H1 (cell line): ENCODE results near the gene EXOG. TPM values are rescaled to one million over a fixed set of nuclear protein-coding genes. Genes with fewer than 3 reads are reported as not detected.

Source experiments
- CTCF ChIA-PET: fragments of 300-600 bp; sonication (Branson Sonifier 250); formaldehyde crosslinking; loops from one replicate; lab custom pipeline; 2021; ENCODE audit not compliant: partially characterized antibody; lab: Charles Lee
- POLR2A ChIA-PET: fragments of 300-600 bp; sonication (Branson Sonifier 250); formaldehyde crosslinking; loops from one replicate; lab custom pipeline; 2021; ENCODE audit warnings: inconsistent platforms; ENCODE audit not compliant: partially characterized antibody; lab: Charles Lee
- DNase-seq, 2 experiments: peaks; one replicate each; pipeline versions ENCODE4 v3.0.0 to v3.0.0-alpha.2; 2010 to 2022; ENCODE audit warnings: low spot score in 2 of 2, low read depth in 1 of 2, mixed read lengths in 1 of 2
- FAIRE-seq: peaks from 2 replicates; lab custom pipeline; 2011; peaks lifted over from hg19 to GRCh38; lab: Jason Lieb, UNC
- H2AFZ ChIP-seq: 2 replicates; pipeline ENCODE4 v1.8.1; 2012; ENCODE audit warnings: low read length, inconsistent platforms
- H2AK5ac ChIP-seq: 2 replicates; pipeline ENCODE4 v1.6.1; 2013; ENCODE audit warnings: low read depth, low read length
- H2BK120ac ChIP-seq: replicated peaks from 2 replicates; pipeline ENCODE3; 2013; ENCODE audit warnings: low read depth, low read length, inconsistent platforms
- H2BK12ac ChIP-seq: 2 replicates; pipeline ENCODE4 v1.6.1; 2013; ENCODE audit warnings: low read depth, low read length
- H2BK15ac ChIP-seq: 2 replicates; pipeline ENCODE4 v1.6.1; 2013; ENCODE audit warnings: low read length
- H2BK20ac ChIP-seq: 2 replicates; pipeline ENCODE4 v1.6.1; 2013; ENCODE audit warnings: low read length
- H2BK5ac ChIP-seq: 2 replicates; pipeline ENCODE4 v1.6.1; 2013; ENCODE audit warnings: low read depth, low read length
- H3K14ac ChIP-seq: 2 replicates; pipeline ENCODE4 v1.6.1; 2013; ENCODE audit warnings: inconsistent platforms; ENCODE audit not compliant: insufficient read length
- H3K18ac ChIP-seq: 2 replicates; pipeline ENCODE4 v1.6.1; 2013; ENCODE audit warnings: low read length; ENCODE audit errors: extremely low read depth
- H3K23ac ChIP-seq: 2 replicates; pipeline ENCODE4 v1.6.1; 2013; ENCODE audit warnings: inconsistent platforms; ENCODE audit not compliant: insufficient read length
- H3K23me2 ChIP-seq: 2 replicates; pipeline ENCODE4 v1.6.1; 2013; ENCODE audit warnings: low read depth, low read length
- H3K27ac ChIP-seq: 2 replicates; pipeline ENCODE4 v1.6.1; 2011; ENCODE audit warnings: low read depth, low read length, inconsistent platforms
- H3K27me3 ChIP-seq, 4 experiments: replicated peaks in 1 of 4; 1 replicate in 1 of 4; 2 replicates in 3 of 4; pipeline versions ENCODE4 v1.6.1 to v1.8.1; 2011 to 2013; ENCODE audit warnings: low read length in 3 of 4, mild to moderate bottlenecking in 3 of 4, inconsistent platforms in 2 of 4, mixed read lengths in 2 of 4, moderate library complexity in 1 of 4; ENCODE audit not compliant: control insufficient read depth in 3 of 4, insufficient read depth in 3 of 4; ENCODE audit errors: extremely low read depth in 1 of 4
- H3K36me3 ChIP-seq, 4 experiments: 2 replicates each; pipeline versions ENCODE4 v1.6.1 to v1.8.1; 2011 to 2013; ENCODE audit warnings: mild to moderate bottlenecking in 4 of 4, low read length in 3 of 4, moderate library complexity in 2 of 4, control low read depth in 1 of 4, inconsistent platforms in 1 of 4; ENCODE audit not compliant: insufficient read depth in 4 of 4, control insufficient read depth in 2 of 4
- H3K4ac ChIP-seq: replicated peaks from 2 replicates; pipeline ENCODE3; 2013; ENCODE audit warnings: low read length, low read depth, mixed read lengths, inconsistent platforms; ENCODE audit not compliant: insufficient read length
- H3K4me1 ChIP-seq, 4 experiments: replicated peaks in 1 of 4; 1 replicate in 1 of 4; 2 replicates in 3 of 4; pipeline versions ENCODE4 v1.6.1 to v1.8.1; 2011 to 2013; ENCODE audit warnings: low read length in 3 of 4, inconsistent platforms in 2 of 4, mixed read lengths in 1 of 4; ENCODE audit not compliant: insufficient read depth in 4 of 4, control insufficient read depth in 3 of 4
- H3K4me2 ChIP-seq, 2 experiments: 2 replicates each; pipeline versions ENCODE4 v1.6.1 to v1.8.1; 2011 to 2013; ENCODE audit warnings: low read depth in 2 of 2, low read length in 2 of 2, control low read depth in 1 of 2, inconsistent platforms in 1 of 2, mild to moderate bottlenecking in 1 of 2; ENCODE audit not compliant: insufficient read depth in 1 of 2
- H3K4me3 ChIP-seq, 4 experiments: fragments of 200-600, 300-600 bp in 1 of 4; sonication (generic), shearing (Covaris generic), sonication (Bioruptor Twin) in 1 of 4; 2 replicates each; pipeline versions ENCODE4 v1.5.1 to v1.8.1; 2011 to 2016; ENCODE audit warnings: low read length in 4 of 4, low read depth in 3 of 4, control low read depth in 2 of 4, inconsistent platforms in 2 of 4, mild to moderate bottlenecking in 2 of 4, mixed read lengths in 1 of 4, moderate library complexity in 1 of 4; ENCODE audit not compliant: insufficient read depth in 2 of 4; ENCODE audit errors: extremely low read depth in 1 of 4
- H3K56ac ChIP-seq: replicated peaks from 2 replicates; pipeline ENCODE3; 2013; ENCODE audit warnings: low read depth, mild to moderate bottlenecking, mixed read lengths, low read length, inconsistent platforms; ENCODE audit not compliant: insufficient read length
- H3K79me1 ChIP-seq: 2 replicates; pipeline ENCODE4 v1.6.1; 2013; ENCODE audit warnings: low read depth, low read length, control low read depth
- H3K79me2 ChIP-seq, 2 experiments: 2 replicates each; pipeline versions ENCODE4 v1.6.1 to v1.8.1; 2012 to 2013; ENCODE audit warnings: low read length in 2 of 2, mild to moderate bottlenecking in 2 of 2, inconsistent platforms in 1 of 2; ENCODE audit not compliant: insufficient read depth in 2 of 2, control insufficient read depth in 1 of 2
- H3K9ac ChIP-seq, 4 experiments: replicated peaks in 1 of 4; 1 replicate in 1 of 4; 2 replicates in 3 of 4; pipeline versions ENCODE4 v1.6.1 to v1.8.1; 2011 to 2013; ENCODE audit warnings: low read depth in 3 of 4, low read length in 3 of 4, control low read depth in 2 of 4, mild to moderate bottlenecking in 2 of 4, moderate library complexity in 2 of 4, inconsistent platforms in 1 of 4; ENCODE audit errors: extremely low read depth in 1 of 4
- H3K9me3 ChIP-seq, 2 experiments: 2 replicates each; pipeline versions ENCODE4 v1.6.1 to v1.8.1; 2012 to 2013; ENCODE audit warnings: mild to moderate bottlenecking in 2 of 2, moderate library complexity in 2 of 2, control low read depth in 1 of 2, inconsistent platforms in 1 of 2, low read depth in 1 of 2, low read length in 1 of 2, mixed read lengths in 1 of 2; ENCODE audit not compliant: insufficient read depth in 2 of 2
- H4K20me1 ChIP-seq, 2 experiments: replicated peaks in 1 of 2; 2 replicates each; pipeline versions ENCODE3 to v1.8.1; 2011 to 2013; ENCODE audit warnings: inconsistent platforms in 2 of 2, low read length in 2 of 2, mild to moderate bottlenecking in 1 of 2; ENCODE audit not compliant: insufficient read depth in 2 of 2, control insufficient read depth in 1 of 2
- H4K5ac ChIP-seq: 2 replicates; pipeline ENCODE4 v1.6.1; 2013; ENCODE audit warnings: low read length, low read depth, mixed read lengths, inconsistent platforms; ENCODE audit not compliant: insufficient read length
- H4K8ac ChIP-seq: 2 replicates; pipeline ENCODE4 v1.8.0; 2013; ENCODE audit warnings: mild to moderate bottlenecking, moderate library complexity, low read length, inconsistent platforms; ENCODE audit not compliant: insufficient read depth; ENCODE audit errors: extremely low read depth
- H4K91ac ChIP-seq: replicated peaks from 2 replicates; pipeline ENCODE3; 2013; ENCODE audit warnings: low read length, mixed read lengths, inconsistent platforms; ENCODE audit not compliant: insufficient read length
- BRCA1 ChIP-seq: IDR thresholded peaks from 2 replicates; pipeline ENCODE4 v1.6.1; 2012; ENCODE audit warnings: low read depth, low read length, improper control_type of control experiment
- CBX5 ChIP-seq: fragments of 300-800, 300-1000 bp; sonication (generic); IDR thresholded peaks from 2 replicates; pipeline ENCODE4 v1.7.1; 2016; ENCODE audit warnings: antibody characterized with exemption, low read length, low read depth
- GABPA ChIP-seq: IDR thresholded peaks from 2 replicates; pipeline ENCODE4 v1.6.1; 2011; ENCODE audit warnings: mild to moderate bottlenecking, low read length, moderate library complexity, borderline replicate concordance; ENCODE audit not compliant: insufficient read depth
- KDM5A ChIP-seq: fragments of 200-600 bp; IDR thresholded peaks from 2 replicates; pipeline ENCODE4 v1.7.1; 2012; ENCODE audit warnings: mild to moderate bottlenecking, low read length, inconsistent platforms, mixed read lengths
- MAFK ChIP-seq: IDR thresholded peaks from 2 replicates; pipeline ENCODE4 v1.6.1; 2012; ENCODE audit warnings: low read depth, mild to moderate bottlenecking, improper control_type of control experiment, low read length
- RNF2 ChIP-seq: fragments of 200-900, 300-1000 bp; sonication (generic); IDR thresholded peaks from 2 replicates; pipeline ENCODE4 v1.7.1; 2016; ENCODE audit warnings: borderline replicate concordance, low read depth, mild to moderate bottlenecking, antibody characterized with exemption, low read length; ENCODE audit not compliant: poor library complexity, severe bottlenecking; ENCODE audit errors: missing control alignments
- SP1 ChIP-seq: IDR thresholded peaks from 2 replicates; pipeline ENCODE4 v1.6.1; 2011; ENCODE audit warnings: low read depth, low read length
- TAF7 ChIP-seq: optimal IDR thresholded peaks from 2 replicates; pipeline ENCODE3; 2011; ENCODE audit warnings: low read depth, mild to moderate bottlenecking, inconsistent platforms, low read length, moderate library complexity, borderline replicate concordance
- TBP ChIP-seq: IDR thresholded peaks from 2 replicates; pipeline ENCODE4 v1.6.1; 2011; ENCODE audit warnings: low read depth, low read length, improper control_type of control experiment
- YY1 ChIP-seq: IDR thresholded peaks from 2 replicates; pipeline ENCODE4 v1.6.1; 2011; ENCODE audit warnings: low read depth, mild to moderate bottlenecking, low read length
- ZNF274 ChIP-seq: IDR thresholded peaks from 2 replicates; pipeline ENCODE4 v1.7.0; 2012; ENCODE audit warnings: low read length, borderline replicate concordance; ENCODE audit errors: extremely low read depth
- WGBS, 2 experiments: shearing (Covaris generic) in 1 of 2; methylation state at CpG; one replicate each; pipeline versions ENCODE4 v1.1.6 to v1.1.7; 2013 to 2015; ENCODE audit warnings: low lambda C conversion rate in 2 of 2, mixed read lengths in 2 of 2, inconsistent platforms in 1 of 2, low coverage in 1 of 2, missing lambda C conversion rate in 1 of 2; ENCODE audit not compliant: insufficient replicate concordance in 2 of 2, insufficient coverage in 1 of 2, insufficient read length in 1 of 2; ENCODE audit errors: extremely low coverage in 1 of 2, missing lambda C conversion rate in 1 of 2; 5-methylcytosine and 5-hydroxymethylcytosine counted together
- polyA plus RNA-seq, 7 experiments: library from polyadenylated mRNA; depleted of rRNA in 3 of 7; stranded (reverse) in 5 of 7; unstranded in 2 of 7; fragments of >200 nt in 5 of 7; fragments of 200-250 nt in 2 of 7; gene quantifications; 1 replicate in 5 of 7; 2 replicates in 1 of 7; 4 replicates in 1 of 7; pipeline versions ENCODE4 v1.2.1 to v1.2.3, GENCODE V29; 2011 to 2013; ENCODE audit warnings: missing spikeins in 2 of 7, mixed read lengths in 2 of 7
- total RNA-seq: library from RNA; stranded (reverse); fragmentation: NEBNext Ultra II Directional; extraction: Animal tissue kit (Norgen Biotek cat#: 25700); gene quantifications from 2 replicates; pipeline ENCODE4 v1.2.1, GENCODE V29; 2021
- TF ChIP-seq, protein P1 (sequence below): IDR thresholded peaks from 2 replicates; pipeline ENCODE4 v1.6.1; 2011; ENCODE audit warnings: low read length, improper control_type of control experiment
- TF ChIP-seq, protein P2 (sequence below): IDR thresholded peaks from 2 replicates; pipeline ENCODE4 v1.6.1; 2012; ENCODE audit warnings: inconsistent platforms

EXOG gene
- total and polyA plus RNA-seq, 2 of the 8 experiments (the other 6 are each of a cell fraction or from before 2014, with no cell fraction given) = 7.2 to 12.9 TPM

DNA sequence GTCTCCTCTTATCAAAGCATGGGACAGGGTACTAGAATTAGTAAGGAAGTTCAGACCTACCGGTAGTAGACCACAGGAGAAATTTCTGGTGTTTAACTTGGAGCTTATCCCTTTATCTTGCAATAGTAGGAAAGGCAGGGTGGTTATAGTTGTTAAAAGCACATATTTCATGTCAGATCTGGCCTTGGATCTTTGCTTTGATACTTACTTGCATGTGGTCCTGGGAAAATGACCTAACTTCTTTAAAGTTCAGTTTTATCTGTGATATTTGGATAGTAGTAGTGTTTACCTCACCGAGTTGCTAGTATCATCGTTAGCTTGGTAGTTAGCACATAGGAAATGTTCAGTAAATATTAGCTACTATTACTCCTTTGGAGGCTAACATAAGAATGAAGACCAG is 15.4 kb downstream of the EXOG start:
- H3K23me2 ChIP-seq = no peaks in the 10 kb centered on the region; the same call in 1 of the 2 replicates
- H2AFZ ChIP-seq = no peak overlapping the region
- H3K23ac ChIP-seq = no peak overlapping the region
- no peak overlapping the region for H2AK5ac ChIP-seq
- no peak overlapping the region for H2BK12ac ChIP-seq
- no peaks in the 10 kb centered on the region for H3K79me2 ChIP-seq
- no peak overlapping the region for H4K8ac ChIP-seq
- no peak overlapping the region for H4K5ac ChIP-seq
- peaks cover 0 to 13% (median 5%) of the 10 kb centered on the region in 4 experiments; a peak in 5 of 8 replicates for H3K36me3 ChIP-seq
- WGBS, 2 experiments = 86% methylated on average over 3 of the region's 3 CpGs; no CpG with 5 or more reads in 1 of the 2 experiments
- H3K79me1 ChIP-seq = no peaks in the 10 kb centered on the region
- H3K18ac ChIP-seq = no peak overlapping the region
- no peak overlapping the region for H3K4me3 ChIP-seq
- no peaks in the 10 kb centered on the region for H3K9me3 ChIP-seq
- no peak overlapping the region for H3K4me2 ChIP-seq
- H2BK120ac ChIP-seq = no peak overlapping the region
- ChIA-PET POLR2A (no interaction called here), CTCF (interaction anchor here (1.4 to 3.7 kb wide), 2 partner anchors 9 to 13 kb away, joined by 5 to 18 read pairs; no protein-coding TSS in a partner anchor)
- H3K27me3 ChIP-seq = no peaks in the 10 kb centered on the region
- no peak overlapping the region for H3K4ac ChIP-seq
- no peak overlapping the region for H4K91ac ChIP-seq
- DNase-seq (no peak), FAIRE-seq (no peak)
- H3K14ac ChIP-seq = no peak overlapping the region
- H3K4me1 ChIP-seq = no peaks in the 10 kb centered on the region
- no peak overlapping the region for H2BK5ac ChIP-seq
- no peak overlapping the region for H3K56ac ChIP-seq
- no peak overlapping the region for H3K27ac ChIP-seq
- no peak overlapping the region for H2BK20ac ChIP-seq
- H4K20me1 ChIP-seq = no peaks in the 10 kb centered on the region
- no peak overlapping the region for H3K9ac ChIP-seq
- no peak overlapping the region for H2BK15ac ChIP-seq
- TF ChIP-seq BRCA1 (no peak), KDM5A (no peak), GABPA (no peak), CBX5 (no peak), RNF2 (no peak), MAFK (no peak), YY1 (no peak), TAF7 (no peak), SP1 (no peak), ZNF274 (no peak), TBP (no peak)
- TF ChIP-seq, protein P1, sequence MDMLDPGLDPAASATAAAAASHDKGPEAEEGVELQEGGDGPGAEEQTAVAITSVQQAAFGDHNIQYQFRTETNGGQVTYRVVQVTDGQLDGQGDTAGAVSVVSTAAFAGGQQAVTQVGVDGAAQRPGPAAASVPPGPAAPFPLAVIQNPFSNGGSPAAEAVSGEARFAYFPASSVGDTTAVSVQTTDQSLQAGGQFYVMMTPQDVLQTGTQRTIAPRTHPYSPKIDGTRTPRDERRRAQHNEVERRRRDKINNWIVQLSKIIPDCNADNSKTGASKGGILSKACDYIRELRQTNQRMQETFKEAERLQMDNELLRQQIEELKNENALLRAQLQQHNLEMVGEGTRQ = no peak
- TF ChIP-seq, protein P2, sequence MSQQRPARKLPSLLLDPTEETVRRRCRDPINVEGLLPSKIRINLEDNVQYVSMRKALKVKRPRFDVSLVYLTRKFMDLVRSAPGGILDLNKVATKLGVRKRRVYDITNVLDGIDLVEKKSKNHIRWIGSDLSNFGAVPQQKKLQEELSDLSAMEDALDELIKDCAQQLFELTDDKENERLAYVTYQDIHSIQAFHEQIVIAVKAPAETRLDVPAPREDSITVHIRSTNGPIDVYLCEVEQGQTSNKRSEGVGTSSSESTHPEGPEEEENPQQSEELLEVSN = no peak
